HL-60 (cell line): ENCODE measurements around the gene HACL1.

Source experiments
- DNase-seq, 2 experiments: peaks; one replicate each; pipeline ENCODE4 v3.0.0-alpha.2; 2010 to 2020; ENCODE audit warnings: low read depth in 1 of 2, low spot score in 1 of 2
- H3K27ac ChIP-seq: fragments of 250-450 bp; sonication (Bioruptor Pico); replicated peaks from 2 replicates; pipeline ENCODE4 v1.5.1; 2020; ENCODE audit warnings: mild to moderate bottlenecking, moderate library complexity
- H3K27me3 ChIP-seq: fragments of 250-450 bp; sonication (Bioruptor Pico); 2 replicates; pipeline ENCODE4 v1.5.1; 2021; ENCODE audit warnings: mild to moderate bottlenecking, moderate library complexity; ENCODE audit not compliant: insufficient read depth, poor library complexity, severe bottlenecking
- H3K4me3 ChIP-seq: replicated peaks from 2 replicates; pipeline ENCODE4 v1.5.1; 2011; ENCODE audit warnings: mild to moderate bottlenecking, control low read depth, low read length; ENCODE audit not compliant: insufficient read depth
- GABPA ChIP-seq: IDR thresholded peaks from 2 replicates; pipeline ENCODE4 v1.6.1; 2012; ENCODE audit warnings: low read depth
- POLR2AphosphoS5 ChIP-seq: IDR thresholded peaks from 2 replicates; pipeline ENCODE4 v1.6.1; 2012; ENCODE audit warnings: low read depth
- SPI1 ChIP-seq: IDR thresholded peaks from 2 replicates; pipeline ENCODE4 v1.6.1; 2012; ENCODE audit warnings: low read depth, mild to moderate bottlenecking, borderline replicate concordance
- TF ChIP-seq, protein P1 (sequence below): IDR thresholded peaks from 2 replicates; pipeline ENCODE4 v1.6.1; 2012; ENCODE audit warnings: low read depth; ENCODE audit not compliant: insufficient replicate concordance
- TF ChIP-seq, protein P2 (sequence below): IDR thresholded peaks from one replicate; pipeline ENCODE4 v1.5.1; 2011; ENCODE audit warnings: low read length, control low read depth, inconsistent platforms; ENCODE audit not compliant: insufficient read depth

HACL1 gene

DNA sequence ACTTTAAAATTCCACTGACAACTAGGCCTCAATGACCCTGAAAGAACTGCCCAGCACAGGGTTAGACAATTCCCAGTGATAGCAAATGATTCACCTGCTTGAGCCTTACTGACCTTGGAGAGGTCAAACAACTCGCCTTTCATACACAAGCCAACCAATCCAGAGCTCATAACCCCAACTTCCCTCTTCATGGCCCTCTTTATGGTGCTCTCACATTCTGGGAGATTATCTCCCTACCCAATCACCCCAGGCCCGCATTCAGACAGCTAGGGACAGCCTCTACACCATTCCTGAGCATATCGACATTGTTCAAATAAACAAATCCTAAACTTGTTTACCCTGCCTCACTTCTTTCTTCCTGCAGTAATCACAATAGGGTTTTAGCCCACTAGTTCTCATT is 47.6 kb downstream of the HACL1 start:
- Histone ChIP-seq H3K27ac (no peak overlapping the region), H3K27me3 (no peaks in the 10 kb centered on the region), H3K4me3 (no peak overlapping the region)
- DNase-seq: no peak
- TF ChIP-seq, protein P1, sequence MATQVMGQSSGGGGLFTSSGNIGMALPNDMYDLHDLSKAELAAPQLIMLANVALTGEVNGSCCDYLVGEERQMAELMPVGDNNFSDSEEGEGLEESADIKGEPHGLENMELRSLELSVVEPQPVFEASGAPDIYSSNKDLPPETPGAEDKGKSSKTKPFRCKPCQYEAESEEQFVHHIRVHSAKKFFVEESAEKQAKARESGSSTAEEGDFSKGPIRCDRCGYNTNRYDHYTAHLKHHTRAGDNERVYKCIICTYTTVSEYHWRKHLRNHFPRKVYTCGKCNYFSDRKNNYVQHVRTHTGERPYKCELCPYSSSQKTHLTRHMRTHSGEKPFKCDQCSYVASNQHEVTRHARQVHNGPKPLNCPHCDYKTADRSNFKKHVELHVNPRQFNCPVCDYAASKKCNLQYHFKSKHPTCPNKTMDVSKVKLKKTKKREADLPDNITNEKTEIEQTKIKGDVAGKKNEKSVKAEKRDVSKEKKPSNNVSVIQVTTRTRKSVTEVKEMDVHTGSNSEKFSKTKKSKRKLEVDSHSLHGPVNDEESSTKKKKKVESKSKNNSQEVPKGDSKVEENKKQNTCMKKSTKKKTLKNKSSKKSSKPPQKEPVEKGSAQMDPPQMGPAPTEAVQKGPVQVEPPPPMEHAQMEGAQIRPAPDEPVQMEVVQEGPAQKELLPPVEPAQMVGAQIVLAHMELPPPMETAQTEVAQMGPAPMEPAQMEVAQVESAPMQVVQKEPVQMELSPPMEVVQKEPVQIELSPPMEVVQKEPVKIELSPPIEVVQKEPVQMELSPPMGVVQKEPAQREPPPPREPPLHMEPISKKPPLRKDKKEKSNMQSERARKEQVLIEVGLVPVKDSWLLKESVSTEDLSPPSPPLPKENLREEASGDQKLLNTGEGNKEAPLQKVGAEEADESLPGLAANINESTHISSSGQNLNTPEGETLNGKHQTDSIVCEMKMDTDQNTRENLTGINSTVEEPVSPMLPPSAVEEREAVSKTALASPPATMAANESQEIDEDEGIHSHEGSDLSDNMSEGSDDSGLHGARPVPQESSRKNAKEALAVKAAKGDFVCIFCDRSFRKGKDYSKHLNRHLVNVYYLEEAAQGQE: no peak
- TF ChIP-seq GABPA (no peak), SPI1 (no peak), POLR2AphosphoS5 (no peak)
- TF ChIP-seq, protein P2, sequence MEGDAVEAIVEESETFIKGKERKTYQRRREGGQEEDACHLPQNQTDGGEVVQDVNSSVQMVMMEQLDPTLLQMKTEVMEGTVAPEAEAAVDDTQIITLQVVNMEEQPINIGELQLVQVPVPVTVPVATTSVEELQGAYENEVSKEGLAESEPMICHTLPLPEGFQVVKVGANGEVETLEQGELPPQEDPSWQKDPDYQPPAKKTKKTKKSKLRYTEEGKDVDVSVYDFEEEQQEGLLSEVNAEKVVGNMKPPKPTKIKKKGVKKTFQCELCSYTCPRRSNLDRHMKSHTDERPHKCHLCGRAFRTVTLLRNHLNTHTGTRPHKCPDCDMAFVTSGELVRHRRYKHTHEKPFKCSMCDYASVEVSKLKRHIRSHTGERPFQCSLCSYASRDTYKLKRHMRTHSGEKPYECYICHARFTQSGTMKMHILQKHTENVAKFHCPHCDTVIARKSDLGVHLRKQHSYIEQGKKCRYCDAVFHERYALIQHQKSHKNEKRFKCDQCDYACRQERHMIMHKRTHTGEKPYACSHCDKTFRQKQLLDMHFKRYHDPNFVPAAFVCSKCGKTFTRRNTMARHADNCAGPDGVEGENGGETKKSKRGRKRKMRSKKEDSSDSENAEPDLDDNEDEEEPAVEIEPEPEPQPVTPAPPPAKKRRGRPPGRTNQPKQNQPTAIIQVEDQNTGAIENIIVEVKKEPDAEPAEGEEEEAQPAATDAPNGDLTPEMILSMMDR: no peak

DNA sequence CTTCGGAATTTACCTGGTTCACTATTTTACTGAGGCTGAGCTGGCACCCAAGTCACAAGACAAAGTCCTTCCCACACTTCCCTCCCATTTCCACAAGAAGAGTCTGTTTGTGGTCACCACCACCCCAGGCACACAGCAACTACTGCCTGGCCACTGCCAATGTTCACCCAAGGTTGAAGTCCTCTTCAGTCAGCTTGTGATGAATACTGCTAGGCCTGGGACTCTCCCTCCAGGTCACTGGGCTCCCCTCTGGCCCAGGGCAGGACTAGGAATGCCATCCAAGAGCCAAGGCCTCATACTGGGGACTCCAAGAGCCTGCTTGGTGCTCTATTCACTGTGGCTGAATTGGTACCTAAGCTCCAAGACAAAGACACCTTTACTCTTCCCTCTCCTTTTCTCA is 49.5 kb downstream of the HACL1 start:
- H3K27ac ChIP-seq: no peak overlapping the region
- TF ChIP-seq SPI1: no peak

DNA sequence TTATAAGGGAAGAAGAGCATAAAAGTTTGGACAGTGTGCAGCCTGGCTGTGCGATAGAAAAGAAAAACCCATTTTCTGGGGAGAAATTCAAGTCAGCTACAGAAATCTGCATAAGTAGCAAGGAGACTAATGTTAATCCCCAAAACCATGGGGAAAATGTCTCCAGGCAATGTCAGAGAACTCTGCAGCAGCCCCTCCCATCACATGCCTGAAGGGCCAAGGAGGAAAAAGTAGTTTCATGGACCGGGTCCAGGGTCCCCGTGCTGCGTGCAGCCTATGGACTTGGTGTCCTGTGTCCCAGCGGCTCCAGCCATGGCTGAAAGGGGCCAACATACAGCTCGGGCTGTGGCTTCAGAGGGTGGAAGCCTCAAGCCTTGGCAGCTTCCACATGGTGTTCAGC is 51.5 kb downstream of the HACL1 start:
- no peaks in the 10 kb centered on the region for H3K27me3 ChIP-seq
- TF ChIP-seq, protein P2: no peak
- TF ChIP-seq, protein P1: no peak
- TF ChIP-seq POLR2AphosphoS5 (no peak), GABPA (no peak), SPI1 (no peak)
- H3K27ac ChIP-seq: no peak overlapping the region
- no peak for DNase-seq
- no peak overlapping the region for H3K4me3 ChIP-seq

More for the DNA sequence above, 49.5 kb downstream of the HACL1 start:
- Histone ChIP-seq H3K4me3 (no peak overlapping the region), H3K27me3 (no peaks in the 10 kb centered on the region)
- DNase-seq: no peak

DNA sequence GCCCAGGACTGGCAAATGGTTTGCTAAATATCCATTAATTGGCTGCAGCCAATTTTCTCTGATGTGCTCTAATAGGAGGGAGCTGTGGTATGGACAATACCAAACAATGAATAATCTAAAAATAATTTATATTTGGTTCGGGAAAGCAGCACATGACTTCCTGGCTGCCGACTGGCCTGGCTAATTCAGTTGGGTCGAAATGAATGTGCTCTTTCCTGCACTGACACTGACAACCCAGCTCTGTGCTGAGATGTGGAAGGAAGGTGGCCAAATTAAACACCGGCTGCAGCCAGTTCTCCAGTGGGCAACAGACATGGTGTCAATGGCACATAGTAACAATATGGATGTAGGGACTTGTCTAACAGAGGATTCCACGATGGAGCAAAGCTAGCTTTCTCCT is 58.8 kb downstream of the HACL1 start:
- no peak overlapping the region for H3K27ac ChIP-seq
- DNase-seq: no peak
- H3K4me3 ChIP-seq: no peak overlapping the region
- no peaks in the 10 kb centered on the region for H3K27me3 ChIP-seq
- TF ChIP-seq, protein P2: no peak
- no peak for TF ChIP-seq SPI1
- TF ChIP-seq GABPA: no peak
- TF ChIP-seq POLR2AphosphoS5: no peak
